HepG2 (cell line): Measurements from ENCODE around the gene LRRN4. TPM values are rescaled to one million over a fixed set of nuclear protein-coding genes. Genes with fewer than 3 reads are reported as not detected.

Experiments
- DNMT3B ChIP-seq: conservative IDR thresholded peaks from 2 replicates; pipeline ENCODE4 v1.6.1; 2016; ENCODE audit warnings: missing biosample characterization, control low read depth
- ESRRA ChIP-seq: sonication (generic); formaldehyde crosslinking; IDR thresholded peaks from 2 replicates; pipeline ENCODE4 v1.5.1; 2020; ENCODE audit warnings: mild to moderate bottlenecking, low read depth, missing genetic modification reagents
- HMG20B ChIP-seq: conservative IDR thresholded peaks from 2 replicates; pipeline ENCODE4 v1.6.1; 2016; ENCODE audit warnings: missing genetic modification reagents, missing compliant biosample characterization
- KMT2B ChIP-seq: IDR thresholded peaks from 2 replicates; pipeline ENCODE4 v1.6.1; 2016; ENCODE audit warnings: missing genetic modification reagents, missing compliant biosample characterization
- NCOA2 ChIP-seq: sonication (generic); formaldehyde crosslinking; IDR thresholded peaks from 2 replicates; pipeline ENCODE4 v1.8.0; 2022; ENCODE audit warnings: inconsistent platforms
- NFKB2 ChIP-seq: sonication (generic); formaldehyde crosslinking; IDR thresholded peaks from 2 replicates; pipeline ENCODE4 v1.4.0; 2020; ENCODE audit warnings: missing genetic modification reagents, borderline replicate concordance
- PRPF4 ChIP-seq: fragments of 200-400 bp; formaldehyde crosslinking; IDR thresholded peaks from 2 replicates; pipeline ENCODE4 v1.6.1; 2016; ENCODE audit warnings: low read length, low read depth; ENCODE audit not compliant: poor library complexity, severe bottlenecking
- REST ChIP-seq, 2 experiments: IDR thresholded peaks; 2 replicates each; pipeline ENCODE4 v1.6.1; 2011 to 2012; ENCODE audit warnings: low read length in 2 of 2, borderline replicate concordance in 1 of 2, low read depth in 1 of 2, mild to moderate bottlenecking in 1 of 2, moderate library complexity in 1 of 2
- SRF ChIP-seq: IDR thresholded peaks from 2 replicates; pipeline ENCODE4 v1.6.1; 2011; ENCODE audit warnings: mild to moderate bottlenecking, low read depth, low read length, moderate library complexity
- TCF7 ChIP-seq: sonication (generic); IDR thresholded peaks from 2 replicates; pipeline ENCODE4 v1.6.1; 2016; ENCODE audit warnings: antibody characterized with exemption, low read depth
- ZFYVE20 ChIP-seq: sonication (generic); formaldehyde crosslinking; IDR thresholded peaks from 2 replicates; pipeline ENCODE4 v1.8.0; 2023; ENCODE audit warnings: low read depth, mild to moderate bottlenecking, moderate library complexity, missing genetic modification reagents, borderline replicate concordance
- ZNF160 ChIP-seq: sonication (generic); formaldehyde crosslinking; IDR thresholded peaks from 2 replicates; pipeline ENCODE4 v1.8.0; 2022; ENCODE audit warnings: mild to moderate bottlenecking, inconsistent platforms, missing genetic modification reagents
- ZNF264 ChIP-seq: sonication (generic); formaldehyde crosslinking; IDR thresholded peaks from 2 replicates; pipeline ENCODE4 v1.4.0; 2020; ENCODE audit warnings: missing genetic modification reagents
- ZNF331 ChIP-seq: sonication (generic); formaldehyde crosslinking; IDR thresholded peaks from 2 replicates; pipeline ENCODE4 v1.4.0; 2020; ENCODE audit warnings: missing genetic modification reagents
- ZNF431 ChIP-seq: sonication (generic); formaldehyde crosslinking; IDR thresholded peaks from 2 replicates; pipeline ENCODE4 v1.9.0; 2022; ENCODE audit warnings: missing genetic modification reagents, low read depth, mild to moderate bottlenecking, borderline replicate concordance
- ZNF460 ChIP-seq: sonication (generic); formaldehyde crosslinking; IDR thresholded peaks from 2 replicates; pipeline ENCODE4 v1.5.1; 2020; ENCODE audit warnings: missing genetic modification reagents, mild to moderate bottlenecking, borderline replicate concordance
- ZNF550 ChIP-seq: sonication (generic); formaldehyde crosslinking; IDR thresholded peaks from 2 replicates; pipeline ENCODE4 v1.4.0; 2020; ENCODE audit warnings: mild to moderate bottlenecking, missing genetic modification reagents, borderline replicate concordance
- ZNF564 ChIP-seq: sonication (generic); formaldehyde crosslinking; IDR thresholded peaks from 2 replicates; pipeline ENCODE4 v1.8.1; 2023; ENCODE audit warnings: mild to moderate bottlenecking, missing genetic modification reagents
- ZNF577 ChIP-seq: sonication (generic); formaldehyde crosslinking; IDR thresholded peaks from 2 replicates; pipeline ENCODE4 v1.4.0; 2020; ENCODE audit warnings: mild to moderate bottlenecking, low read depth, missing genetic modification reagents, borderline replicate concordance
- ZNF850 ChIP-seq: sonication (generic); formaldehyde crosslinking; conservative IDR thresholded peaks from 2 replicates; pipeline ENCODE4 v1.9.0; 2021; ENCODE audit warnings: mild to moderate bottlenecking, missing genetic modification reagents
- ZSCAN25 ChIP-seq: sonication (generic); formaldehyde crosslinking; IDR thresholded peaks from 2 replicates; pipeline ENCODE4 v1.8.0; 2022; ENCODE audit warnings: mild to moderate bottlenecking, missing genetic modification reagents
- polyA plus RNA-seq, 8 experiments: library from polyadenylated mRNA; depleted of rRNA in 3 of 8; stranded (reverse) in 7 of 8; unstranded in 1 of 8; fragments of >200 nt; fragmentation: Illumina TruSeq in 4 of 8; extraction: Trizol in 4 of 8; gene quantifications; 2 replicates each; pipeline versions ENCODE4 v1.2.1 to v1.2.3, GENCODE V29; 2011 to 2016; ENCODE audit warnings: low read depth in 4 of 8, missing spikeins in 1 of 8, mixed read lengths in 1 of 8; ENCODE audit not compliant: insufficient read depth in 1 of 8
- total RNA-seq, 5 experiments: library from RNA; depleted of rRNA; stranded (reverse); fragments of >200 nt; fragmentation: Illumina TruSeq; extraction: Trizol; gene quantifications; 2 replicates each; pipeline ENCODE4 v1.2.3, GENCODE V29; 2016; ENCODE audit warnings: low read depth in 1 of 5
- TF ChIP-seq, protein P1 (sequence below): sonication (generic); formaldehyde crosslinking; IDR thresholded peaks from 2 replicates; pipeline ENCODE4 v1.4.0; 2020; ENCODE audit warnings: missing genetic modification reagents
- TF ChIP-seq, protein P2 (sequence below): sonication (generic); formaldehyde crosslinking; conservative IDR thresholded peaks from 2 replicates; pipeline ENCODE4 v1.8.0; 2022; ENCODE audit warnings: mild to moderate bottlenecking, moderate library complexity, missing genetic modification reagents
- TF ChIP-seq, protein P3 (sequence below): sonication (generic); formaldehyde crosslinking; IDR thresholded peaks from 2 replicates; pipeline ENCODE4 v1.5.0; 2020; ENCODE audit warnings: mild to moderate bottlenecking, missing genetic modification reagents, borderline replicate concordance

LRRN4 gene
- total and polyA plus RNA-seq, 2 of the 13 experiments (the other 11 are each of a cell fraction or from before 2014, with no cell fraction given): 0.15 to 0.20 TPM

DNA sequence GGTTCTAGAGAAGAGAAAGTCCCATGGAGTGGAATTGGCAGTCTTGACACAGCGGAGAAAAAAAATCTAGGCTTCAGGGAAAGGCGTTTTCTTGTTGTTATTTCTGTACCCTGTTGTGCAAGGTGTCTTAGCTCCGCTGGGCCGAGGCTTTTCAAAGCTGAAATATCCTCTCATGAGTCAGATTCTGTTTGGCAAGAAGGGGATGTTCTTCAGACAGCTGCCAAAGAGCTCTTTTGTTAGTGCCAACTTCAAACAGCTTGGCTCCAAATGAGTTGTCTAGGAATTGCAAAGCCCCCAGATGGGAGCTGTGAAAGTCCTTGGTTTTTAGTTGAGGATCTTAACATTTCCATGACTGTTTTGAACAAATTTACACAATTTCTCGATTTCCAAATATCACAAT is 45.6 kb downstream of the LRRN4 start (continued):
- TF ChIP-seq ZNF460 (CRISPR knock-in tag) (no peak), NCOA2 (peak; percentile 58; the same call in 1 of the 2 replicates), NFKB2 (no peak), ZNF577 (CRISPR knock-in tag) (no peak), KMT2B (no peak), DNMT3B (CRISPR knock-in tag) (0 out of 2 replicates have a peak, but pooled peaks have one; percentile 22), ZNF550 (no peak), HMG20B (CRISPR knock-in tag) (0 out of 2 replicates have a peak, but pooled peaks have one; percentile 49), ZNF431 (CRISPR knock-in tag) (no peak), ESRRA (CRISPR knock-in tag) (no peak), ZSCAN25 (CRISPR knock-in tag) (no peak), REST (IDR thresholded peaks at IDR 0.05; ENCODE audit: borderline replicate concordance in 1 of 2, low read depth in 1 of 2, low read length in 2 of 2) (no peak), ZFYVE20 (CRISPR knock-in tag) (no peak), ZNF264 (CRISPR knock-in tag) (0 out of 2 replicates have a peak, but pooled peaks have one; percentile 7), ZNF850 (CRISPR knock-in tag) (no peak), ZNF331 (CRISPR knock-in tag) (no peak), SRF (no peak), ZNF564 (CRISPR knock-in tag) (no peak), PRPF4 (no peak), TCF7 (peak; percentile 77), ZNF160 (CRISPR knock-in tag) (no peak)
- TF ChIP-seq, protein P1, sequence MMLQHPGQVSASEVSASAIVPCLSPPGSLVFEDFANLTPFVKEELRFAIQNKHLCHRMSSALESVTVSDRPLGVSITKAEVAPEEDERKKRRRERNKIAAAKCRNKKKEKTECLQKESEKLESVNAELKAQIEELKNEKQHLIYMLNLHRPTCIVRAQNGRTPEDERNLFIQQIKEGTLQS: 0 out of 2 replicates have a peak, but pooled peaks have one; percentile 60
- TF ChIP-seq, protein P2, sequence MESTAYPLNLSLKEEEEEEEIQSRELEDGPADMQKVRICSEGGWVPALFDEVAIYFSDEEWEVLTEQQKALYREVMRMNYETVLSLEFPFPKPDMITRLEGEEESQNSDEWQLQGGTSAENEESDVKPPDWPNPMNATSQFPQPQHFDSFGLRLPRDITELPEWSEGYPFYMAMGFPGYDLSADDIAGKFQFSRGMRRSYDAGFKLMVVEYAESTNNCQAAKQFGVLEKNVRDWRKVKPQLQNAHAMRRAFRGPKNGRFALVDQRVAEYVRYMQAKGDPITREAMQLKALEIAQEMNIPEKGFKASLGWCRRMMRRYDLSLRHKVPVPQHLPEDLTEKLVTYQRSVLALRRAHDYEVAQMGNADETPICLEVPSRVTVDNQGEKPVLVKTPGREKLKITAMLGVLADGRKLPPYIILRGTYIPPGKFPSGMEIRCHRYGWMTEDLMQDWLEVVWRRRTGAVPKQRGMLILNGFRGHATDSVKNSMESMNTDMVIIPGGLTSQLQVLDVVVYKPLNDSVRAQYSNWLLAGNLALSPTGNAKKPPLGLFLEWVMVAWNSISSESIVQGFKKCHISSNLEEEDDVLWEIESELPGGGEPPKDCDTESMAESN (CRISPR knock-in tag): 0 out of 2 replicates have a peak, but pooled peaks have one; percentile 6
- TF ChIP-seq, protein P3, sequence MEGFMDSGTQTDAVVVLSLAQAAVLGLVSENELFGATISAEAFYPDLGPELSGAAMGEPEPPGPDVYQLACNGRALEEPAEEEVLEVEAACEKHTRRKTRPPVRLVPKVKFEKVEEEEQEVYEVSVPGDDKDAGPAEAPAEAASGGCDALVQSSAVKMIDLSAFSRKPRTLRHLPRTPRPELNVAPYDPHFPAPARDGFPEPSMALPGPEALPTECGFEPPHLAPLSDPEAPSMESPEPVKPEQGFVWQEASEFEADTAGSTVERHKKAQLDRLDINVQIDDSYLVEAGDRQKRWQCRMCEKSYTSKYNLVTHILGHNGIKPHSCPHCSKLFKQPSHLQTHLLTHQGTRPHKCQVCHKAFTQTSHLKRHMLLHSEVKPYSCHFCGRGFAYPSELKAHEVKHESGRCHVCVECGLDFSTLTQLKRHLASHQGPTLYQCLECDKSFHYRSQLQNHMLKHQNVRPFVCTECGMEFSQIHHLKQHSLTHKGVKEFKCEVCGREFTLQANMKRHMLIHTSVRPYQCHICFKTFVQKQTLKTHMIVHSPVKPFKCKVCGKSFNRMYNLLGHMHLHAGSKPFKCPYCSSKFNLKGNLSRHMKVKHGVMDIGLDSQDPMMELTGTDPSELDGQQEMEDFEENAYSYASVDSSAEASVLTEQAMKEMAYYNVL (CRISPR knock-in tag): no peak
